Astrocyte (in vitro differentiated cells and primary cell): ENCODE measurements around the gene RFPL1.
"Not testable (repeated sequence)": the region's sequence is repeated elsewhere in the genome, so short reads cannot be mapped to it uniquely, and the experiment has no call there.

Source experiments
- CTCF ChIP-seq: IDR thresholded peaks from 2 replicates; pipeline ENCODE4 v1.5.1; 2011; ENCODE audit warnings: low read depth, mild to moderate bottlenecking, inconsistent platforms, low read length, moderate library complexity; ENCODE audit not compliant: insufficient read depth
- EZH2 ChIP-seq: IDR thresholded peaks from 2 replicates; pipeline ENCODE4 v1.6.1; 2012; ENCODE audit warnings: mild to moderate bottlenecking, low read length, inconsistent platforms; ENCODE audit not compliant: insufficient read depth

GRCh38 chr22:29418704-29419103, 19.7 kb upstream of the RFPL1 start:
- not testable (repeated sequence) for TF ChIP-seq CTCF, EZH2
